Tibial nerve (tissue), 4 donors: ENCODE data around the gene SPATC1L.

ENCODE experiments used
- EP300 ChIP-seq, 2 donors: sonication (generic); formaldehyde crosslinking; IDR thresholded peaks; one replicate each; pipeline ENCODE4 v1.6.1; 2017; ENCODE audit warnings: antibody characterized with exemption in 2 of 2, mild to moderate bottlenecking in 1 of 2
- POLR2A ChIP-seq, 2 donors: fragments of 450-650 bp; IDR thresholded peaks; one replicate each; pipeline ENCODE4 v1.6.1; 2017; ENCODE audit warnings: antibody characterized with exemption in 2 of 2, mild to moderate bottlenecking in 2 of 2, moderate library complexity in 2 of 2
- TF ChIP-seq, protein P1 (sequence below), 5 experiments: fragments of 200-600 bp in 3 of 5; fragments of 450-650 bp in 2 of 5; sonication (generic) in 3 of 5; IDR thresholded peaks; one replicate each; pipeline ENCODE4 v1.5.1; 2016 to 2019; ENCODE audit warnings: antibody characterized with exemption in 5 of 5, mild to moderate bottlenecking in 3 of 5, moderate library complexity in 2 of 5

DNA sequence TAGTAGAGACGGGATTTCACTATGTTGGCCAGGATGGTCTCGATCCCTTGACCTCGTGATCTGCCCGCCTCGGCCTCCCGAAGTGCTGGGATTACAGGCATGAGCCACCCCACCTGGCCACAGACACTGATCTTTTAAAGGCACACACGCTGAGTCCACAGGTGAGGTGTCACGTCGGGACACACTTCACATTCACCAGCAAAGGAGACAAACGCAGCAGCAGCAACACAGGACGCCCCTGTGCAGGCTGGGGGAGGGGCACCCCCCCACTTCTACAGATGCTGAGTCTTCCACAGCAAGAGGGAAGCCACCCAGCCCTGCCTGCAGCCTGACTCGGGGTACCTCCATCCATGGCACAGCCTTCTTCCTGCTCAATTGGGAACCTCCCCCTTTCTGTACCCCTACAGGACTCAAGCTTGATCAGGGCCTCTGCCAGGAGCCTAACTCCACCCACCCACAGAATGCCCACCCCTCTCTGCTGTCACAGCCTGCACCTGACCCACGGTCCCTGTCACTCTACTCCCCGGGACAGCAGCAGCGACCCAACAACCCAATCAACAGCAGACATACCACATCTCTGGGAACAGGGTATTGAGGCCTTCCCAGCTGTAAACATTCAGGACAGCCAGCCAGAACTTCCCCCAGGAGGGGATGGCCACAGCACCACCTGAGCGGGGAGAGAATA lies 34.8 kb upstream of the SPATC1L start:
- TF ChIP-seq, protein P1, sequence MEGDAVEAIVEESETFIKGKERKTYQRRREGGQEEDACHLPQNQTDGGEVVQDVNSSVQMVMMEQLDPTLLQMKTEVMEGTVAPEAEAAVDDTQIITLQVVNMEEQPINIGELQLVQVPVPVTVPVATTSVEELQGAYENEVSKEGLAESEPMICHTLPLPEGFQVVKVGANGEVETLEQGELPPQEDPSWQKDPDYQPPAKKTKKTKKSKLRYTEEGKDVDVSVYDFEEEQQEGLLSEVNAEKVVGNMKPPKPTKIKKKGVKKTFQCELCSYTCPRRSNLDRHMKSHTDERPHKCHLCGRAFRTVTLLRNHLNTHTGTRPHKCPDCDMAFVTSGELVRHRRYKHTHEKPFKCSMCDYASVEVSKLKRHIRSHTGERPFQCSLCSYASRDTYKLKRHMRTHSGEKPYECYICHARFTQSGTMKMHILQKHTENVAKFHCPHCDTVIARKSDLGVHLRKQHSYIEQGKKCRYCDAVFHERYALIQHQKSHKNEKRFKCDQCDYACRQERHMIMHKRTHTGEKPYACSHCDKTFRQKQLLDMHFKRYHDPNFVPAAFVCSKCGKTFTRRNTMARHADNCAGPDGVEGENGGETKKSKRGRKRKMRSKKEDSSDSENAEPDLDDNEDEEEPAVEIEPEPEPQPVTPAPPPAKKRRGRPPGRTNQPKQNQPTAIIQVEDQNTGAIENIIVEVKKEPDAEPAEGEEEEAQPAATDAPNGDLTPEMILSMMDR (IDR thresholded peaks at IDR 0.05) = no peak
- TF ChIP-seq POLR2A (IDR thresholded peaks at IDR 0.05) = no peak
- no peak for TF ChIP-seq EP300 (IDR thresholded peaks at IDR 0.05)
